ENCODE measurements around the gene PIK3C3.
"Not testable (repeated sequence)": the region's sequence is repeated elsewhere in the genome, so short reads cannot be mapped to it uniquely, and the experiment has no call there.

Gene PIK3C3

GRCh38 chr18:41966943-41967342 lies 11.9 kb downstream of the PIK3C3 start:
- DNase-seq, result no peak

GRCh38 chr18:41967680-41968079 lies 12.6 kb downstream of the PIK3C3 start:
- no peak for DNase-seq

GRCh38 chr18:41969881-41970280 lies 14.8 kb downstream of the PIK3C3 start:
- DNase-seq, result no peak

GRCh38 chr18:41972067-41972925 lies 17.3 kb downstream of the PIK3C3 start:
- DNase-seq, result no peak

- no peak for DNase-seq
Observed at GRCh38 chr18:41973983-41974382, 18.9 kb downstream of the PIK3C3 start.

GRCh38 chr18:41974796-41975201 lies 19.8 kb downstream of the PIK3C3 start:
- no peak for DNase-seq

GRCh38 chr18:41975284-41975683 lies 20.2 kb downstream of the PIK3C3 start:
- DNase-seq, result no peak

- no peak for DNase-seq
Observed at GRCh38 chr18:41977233-41977632, 22.2 kb downstream of the PIK3C3 start.

GRCh38 chr18:41982942-41983660 lies 28.1 kb downstream of the PIK3C3 start:
- no peak for DNase-seq

- DNase-seq, result no peak
Observed at GRCh38 chr18:41985914-41986313, 30.9 kb downstream of the PIK3C3 start.

GRCh38 chr18:41989508-41989907 lies 34.5 kb downstream of the PIK3C3 start:
- DNase-seq, result no peak

- DNase-seq, result no peak
Observed at GRCh38 chr18:41992066-41992465, 37.0 kb downstream of the PIK3C3 start.

GRCh38 chr18:41992703-41993102 lies 37.7 kb downstream of the PIK3C3 start:
- no peak for DNase-seq

- no peak for DNase-seq
Observed at GRCh38 chr18:41993151-41993550, 38.1 kb downstream of the PIK3C3 start.

GRCh38 chr18:41996020-41996419 lies 41.0 kb downstream of the PIK3C3 start:
- DNase-seq, result no peak

- DNase-seq, result no peak
Observed at GRCh38 chr18:41999751-42000150, 44.7 kb downstream of the PIK3C3 start.

GRCh38 chr18:42001801-42002200 lies 46.8 kb downstream of the PIK3C3 start:
- no peak for DNase-seq

- no peak for DNase-seq
Observed at GRCh38 chr18:42004653-42005052, 49.6 kb downstream of the PIK3C3 start.

GRCh38 chr18:42005782-42006181 lies 50.7 kb downstream of the PIK3C3 start:
- DNase-seq, result no peak

GRCh38 chr18:42009457-42009856 lies 54.4 kb downstream of the PIK3C3 start:
- DNase-seq, result not testable (repeated sequence)

GRCh38 chr18:42011053-42011452 lies 56.0 kb downstream of the PIK3C3 start:
- no peak for DNase-seq

GRCh38 chr18:42018831-42019230 lies 63.8 kb downstream of the PIK3C3 start:
- no peak for DNase-seq

GRCh38 chr18:42024131-42024530 lies 69.1 kb downstream of the PIK3C3 start:
- no peak for DNase-seq

- no peak for DNase-seq
Observed at GRCh38 chr18:42025491-42025890, 70.5 kb downstream of the PIK3C3 start.
